ENCODE data around the gene MOCS1.

DNA sequence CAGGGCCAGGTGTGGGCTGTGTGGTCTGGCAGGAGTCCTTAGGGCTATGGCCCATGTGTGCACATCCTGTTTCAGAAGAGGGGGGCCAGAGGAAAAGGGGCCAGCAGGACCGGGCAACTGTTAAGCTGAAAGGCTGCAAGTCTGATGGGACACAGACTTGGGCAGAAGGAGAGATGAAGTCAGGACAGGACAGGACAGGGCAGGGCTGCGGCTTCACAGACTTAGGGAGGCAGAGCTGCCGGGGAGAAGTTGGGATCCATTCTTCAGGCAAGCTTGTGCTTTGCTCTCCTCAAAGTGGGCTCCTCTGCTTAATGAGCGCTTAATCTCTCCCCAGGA is 28.7 kb downstream of the MOCS1 start:
- TF ChIP-seq, protein P1, sequence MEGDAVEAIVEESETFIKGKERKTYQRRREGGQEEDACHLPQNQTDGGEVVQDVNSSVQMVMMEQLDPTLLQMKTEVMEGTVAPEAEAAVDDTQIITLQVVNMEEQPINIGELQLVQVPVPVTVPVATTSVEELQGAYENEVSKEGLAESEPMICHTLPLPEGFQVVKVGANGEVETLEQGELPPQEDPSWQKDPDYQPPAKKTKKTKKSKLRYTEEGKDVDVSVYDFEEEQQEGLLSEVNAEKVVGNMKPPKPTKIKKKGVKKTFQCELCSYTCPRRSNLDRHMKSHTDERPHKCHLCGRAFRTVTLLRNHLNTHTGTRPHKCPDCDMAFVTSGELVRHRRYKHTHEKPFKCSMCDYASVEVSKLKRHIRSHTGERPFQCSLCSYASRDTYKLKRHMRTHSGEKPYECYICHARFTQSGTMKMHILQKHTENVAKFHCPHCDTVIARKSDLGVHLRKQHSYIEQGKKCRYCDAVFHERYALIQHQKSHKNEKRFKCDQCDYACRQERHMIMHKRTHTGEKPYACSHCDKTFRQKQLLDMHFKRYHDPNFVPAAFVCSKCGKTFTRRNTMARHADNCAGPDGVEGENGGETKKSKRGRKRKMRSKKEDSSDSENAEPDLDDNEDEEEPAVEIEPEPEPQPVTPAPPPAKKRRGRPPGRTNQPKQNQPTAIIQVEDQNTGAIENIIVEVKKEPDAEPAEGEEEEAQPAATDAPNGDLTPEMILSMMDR (IDR thresholded peaks at IDR 0.05; ENCODE audit: insufficient read depth, low read depth, low read length) = no peak
- TF ChIP-seq EZH2 (IDR thresholded peaks at IDR 0.05; ENCODE audit: insufficient read depth, low read length) = no peak
